K562 (cell line): ENCODE results near the gene HES3. TPM values are rescaled to one million over a fixed set of nuclear protein-coding genes. Genes with fewer than 3 reads are reported as not detected.

Experiments used
- ATAC-seq: fragments of 200-7000 bp; cut with Tn5 transposase; 3 replicates; pipeline ENCODE4 v1.9.1; 2020; ENCODE audit warnings: moderate library complexity
- BruUV-seq: library from RNA; stranded (reverse); fragments of 400-500 nt; replicated peaks from 2 replicates; lab custom pipeline; 2021; lab: Mats Ljungman, UMichigan
- CTCF ChIA-PET: fragments of 300-600 bp; formaldehyde crosslinking; extraction: SDS; loops from one replicate; lab custom pipeline; 2021; ENCODE audit warnings: low intra/inter-chr PET ratio; lab: Yijun Ruan, JAX
- POLR2A ChIA-PET: fragments of 300-600, 350-650 bp; sonication (Branson Sonifier 250); formaldehyde crosslinking; extraction: SDS; loops from one replicate; lab custom pipeline; 2021; ENCODE audit warnings: antibody characterized with exemption, inconsistent platforms; lab: Yijun Ruan, JAX
- DNase-seq, 4 experiments: peaks; one replicate each; pipeline versions ENCODE4 v3.0.0 to v3.0.0-alpha.2; 2011 to 2018; ENCODE audit warnings: low spot score in 3 of 4, mixed read lengths in 3 of 4; ENCODE audit errors: extremely low read depth in 1 of 4
- FAIRE-seq: peaks from 2 replicates; lab custom pipeline; 2011; peaks lifted over from hg19 to GRCh38; lab: Jason Lieb, UNC
- H2AFZ ChIP-seq: 2 replicates; pipeline ENCODE4 v1.6.0; 2011; ENCODE audit warnings: low read depth, low read length, control low read depth, inconsistent platforms
- H3K27ac ChIP-seq: fragments of 200-600 bp; 3 replicates; pipeline ENCODE4 v1.8.0; 2011; ENCODE audit warnings: low read depth, mild to moderate bottlenecking, control low read depth, inconsistent platforms, low read length, moderate library complexity, mixed read lengths; ENCODE audit errors: extremely low read depth
- H3K27me3 ChIP-seq, 2 experiments: fragments of 300-600 bp in 1 of 2; 2 replicates in 1 of 2; 3 replicates in 1 of 2; pipeline versions ENCODE4 v1.6.0 to v1.8.0; 2011; ENCODE audit warnings: inconsistent platforms in 2 of 2, low read length in 2 of 2, mild to moderate bottlenecking in 1 of 2, mixed read lengths in 1 of 2, moderate library complexity in 1 of 2; ENCODE audit not compliant: control insufficient read depth in 2 of 2, insufficient read depth in 2 of 2
- H3K36me3 ChIP-seq: fragments of 300-600 bp; 3 replicates; pipeline ENCODE4 v1.8.0; 2011; ENCODE audit warnings: mild to moderate bottlenecking, low read length, inconsistent platforms; ENCODE audit not compliant: control insufficient read depth, insufficient read depth
- H3K4me1 ChIP-seq, 2 experiments: fragments of 200-600 bp in 1 of 2; replicated peaks in 1 of 2; 2 replicates in 1 of 2; 3 replicates in 1 of 2; pipeline versions ENCODE4 v1.5.1 to v1.8.0; 2011; ENCODE audit warnings: inconsistent platforms in 2 of 2, low read length in 2 of 2, mild to moderate bottlenecking in 1 of 2, mixed read lengths in 1 of 2, moderate library complexity in 1 of 2; ENCODE audit not compliant: control insufficient read depth in 2 of 2, insufficient read depth in 2 of 2
- H3K4me2 ChIP-seq: 2 replicates; pipeline ENCODE4 v1.6.1; 2011; ENCODE audit warnings: low read length, control low read depth, inconsistent platforms, mixed read lengths; ENCODE audit not compliant: insufficient read depth
- H3K4me3 ChIP-seq: fragments of 200-600 bp; sonication (generic), shearing (Covaris generic); 2 replicates; pipeline ENCODE4 v1.5.1; 2016; ENCODE audit warnings: control low read depth, inconsistent platforms
- H3K79me2 ChIP-seq: fragments of 200-600 bp; 3 replicates; pipeline ENCODE4 v1.8.0; 2011; ENCODE audit warnings: low read length, inconsistent platforms; ENCODE audit not compliant: control insufficient read depth, insufficient read depth
- H3K9ac ChIP-seq, 2 experiments: 2 replicates each; pipeline versions ENCODE4 v1.6.0 to v1.6.1; 2011; ENCODE audit warnings: low read depth in 2 of 2, low read length in 2 of 2, control low read depth in 1 of 2, inconsistent platforms in 1 of 2, mild to moderate bottlenecking in 1 of 2, mixed read lengths in 1 of 2; ENCODE audit not compliant: insufficient read depth in 1 of 2
- H3K9me1 ChIP-seq: one replicate; pipeline ENCODE4 v1.6.0; 2011; ENCODE audit warnings: inconsistent platforms, mild to moderate bottlenecking, low read length, moderate library complexity; ENCODE audit not compliant: control insufficient read depth, insufficient read depth
- H3K9me3 ChIP-seq: replicated peaks from 2 replicates; pipeline ENCODE4 v1.5.1; 2011; ENCODE audit warnings: low read depth, low read length, inconsistent platforms; ENCODE audit not compliant: control insufficient read depth, insufficient read depth
- H4K20me1 ChIP-seq: replicated peaks from 2 replicates; pipeline ENCODE4 v1.6.1; 2011; ENCODE audit warnings: low read length, inconsistent platforms, mixed read lengths; ENCODE audit not compliant: control insufficient read depth, insufficient read depth
- CC2D1A ChIP-seq: fragments of 450-650 bp; IDR thresholded peaks from 2 replicates; pipeline ENCODE4 v1.6.1; 2017; ENCODE audit warnings: mild to moderate bottlenecking
- ETS1 ChIP-seq: conservative IDR thresholded peaks from 2 replicates; pipeline ENCODE4 v1.6.1; 2011; ENCODE audit warnings: low read depth, mild to moderate bottlenecking, low read length; ENCODE audit not compliant: control insufficient read depth
- HNRNPLL ChIP-seq: fragments of 200-400 bp; formaldehyde crosslinking; IDR thresholded peaks from 2 replicates; pipeline ENCODE4 v1.6.1; 2017; ENCODE audit warnings: low read length, low read depth, mild to moderate bottlenecking; ENCODE audit not compliant: poor library complexity, severe bottlenecking
- RBM14 ChIP-seq: fragments of 200-400 bp; formaldehyde crosslinking; IDR thresholded peaks from 2 replicates; pipeline ENCODE4 v1.6.1; 2018; ENCODE audit warnings: low read depth, mild to moderate bottlenecking, low read length, moderate library complexity, borderline replicate concordance; ENCODE audit not compliant: insufficient read depth
- SLC30A9 ChIP-seq: fragments of 250-450 bp; sonication (Bioruptor Pico); IDR thresholded peaks from 2 replicates; pipeline ENCODE4 v1.8.0; 2022; ENCODE audit warnings: mild to moderate bottlenecking, moderate library complexity
- ZNF165 ChIP-seq: fragments of 250-450 bp; sonication (Bioruptor Pico); IDR thresholded peaks from 2 replicates; pipeline ENCODE4 v1.4.0; 2020; ENCODE audit warnings: borderline replicate concordance
- ZNF444 ChIP-seq: fragments of 250-450 bp; sonication (Bioruptor Pico); IDR thresholded peaks from 2 replicates; pipeline ENCODE4 v1.4.0; 2020; ENCODE audit warnings: mild to moderate bottlenecking, moderate library complexity
- WGBS: fragments of 100-300 bp; shearing (Covaris generic); methylation state at CpG from one replicate; pipeline ENCODE4 v1.1.6; 2016; ENCODE audit warnings: low coverage, mixed read lengths; ENCODE audit not compliant: insufficient coverage; ENCODE audit errors: missing lambda C conversion rate; 5-methylcytosine and 5-hydroxymethylcytosine counted together
- in situ Hi-C: fragments of 300-500 bp; cut with MboI; formaldehyde crosslinking; loops from 4 replicates; pipeline ENCODE4 v1.15.0; 2018; ENCODE audit warnings: inconsistent platforms, mixed read lengths
- intact Hi-C: fragments of 100-400 bp; cut with micrococcal nuclease; formaldehyde crosslinking; loops from 2 replicates; pipeline ENCODE4 v1.14.2; 2022
- polyA plus RNA-seq, 8 experiments: library from polyadenylated mRNA; depleted of rRNA in 4 of 8; stranded (reverse) in 5 of 8; unstranded in 3 of 8; fragments of >200 nt; fragmentation: Nextera tagmentation in 2 of 8; fragmentation: Illumina TruSeq in 1 of 8; extraction: Ambion mirVana in 2 of 8; extraction: Trizol in 1 of 8; gene quantifications; 2 replicates each; pipeline versions ENCODE4 v1.2.1 to v1.2.3, GENCODE V29; 2011 to 2014; ENCODE audit warnings: inconsistent platforms in 1 of 8, missing spikeins in 1 of 8
- total RNA-seq, 7 experiments: library from RNA; depleted of rRNA in 6 of 7; stranded (reverse); fragments of >200 nt in 6 of 7; fragmentation: Illumina TruSeq in 2 of 7; extraction: Trizol in 2 of 7; gene quantifications; 2 replicates each; pipeline versions ENCODE4 v1.2.1 to v1.2.3, GENCODE V29; 2011 to 2021; ENCODE audit warnings: low replicate concordance in 1 of 7

The HES3 gene
- total and polyA plus RNA-seq, 9 of the 15 experiments (the other 6 are each of a cell fraction or from before 2014, with no cell fraction given): not detected

DNA sequence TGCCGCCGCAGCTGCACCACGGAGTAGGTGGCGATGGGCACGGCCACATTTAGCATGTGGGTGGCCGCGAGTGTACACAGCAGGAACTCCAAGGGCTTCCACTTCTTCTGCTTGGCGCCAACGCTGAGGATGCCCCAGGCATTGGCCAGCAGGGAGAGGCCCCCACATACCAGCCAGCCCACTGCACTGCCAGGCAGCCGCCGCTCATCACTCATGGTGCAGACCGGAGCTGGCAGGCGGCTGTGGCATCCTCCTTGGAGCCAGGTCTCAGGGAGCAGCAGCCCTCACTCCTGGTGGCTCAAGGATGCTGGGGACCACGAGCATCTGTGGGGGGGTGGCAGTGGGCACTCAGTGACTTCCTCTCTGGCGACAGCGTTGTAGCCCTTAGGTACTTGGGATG lies 10.7 kb downstream of the HES3 start:
- 47% methylated on average over 16 of the region's 16 CpGs for WGBS
- intact Hi-C loops (no loop called here), in situ Hi-C loops (loop anchor here (25.0 kb wide), 1 partner anchor 958 kb away; no protein-coding TSS in a partner anchor)
- H3K79me2 ChIP-seq: no peaks in the 10 kb centered on the region
- ChIA-PET POLR2A (no interaction called here), CTCF (no interaction called here)
- H3K9me1 ChIP-seq: peaks cover 10% of the 10 kb centered on the region
- H2AFZ ChIP-seq: no peak overlapping the region
- H3K9ac ChIP-seq: no peak overlapping the region
- H3K4me1 ChIP-seq: peaks cover 0 to 41% of the 10 kb centered on the region in 2 experiments; a peak in 2 of 5 replicates
- H3K36me3 ChIP-seq: no peaks in the 10 kb centered on the region
- TF ChIP-seq HNRNPLL (no peak), SLC30A9 (CRISPR knock-in tag) (no peak), ZNF165 (no peak), RBM14 (0 out of 2 replicates have a peak, but pooled peaks have one; percentile 54), ETS1 (no peak), ZNF444 (CRISPR knock-in tag) (no peak), CC2D1A (no peak)
- H3K4me3 ChIP-seq: no peak overlapping the region
- ATAC-seq (no peak), FAIRE-seq (no peak), DNase-seq (no peak)
- no TSS peak for BruUV-seq
- no peak overlapping the region for H3K27ac ChIP-seq
- peaks cover 14 to 52% of the 10 kb centered on the region in 2 experiments; a peak in 4 of 5 replicates for H3K27me3 ChIP-seq
- H3K4me2 ChIP-seq: no peak overlapping the region
- no peaks in the 10 kb centered on the region for H3K9me3 ChIP-seq
- H4K20me1 ChIP-seq: peaks cover 38% of the 10 kb centered on the region
